Thyroid gland (tissue), 4 donors: ENCODE results near the gene ZSCAN23.
"Not testable (repeated sequence)": the region's sequence is repeated elsewhere in the genome, so short reads cannot be mapped to it uniquely, and the experiment has no call there.

Experiments used
- CTCF ChIP-seq, 6 experiments: fragments of 200-600 bp in 3 of 6; fragments of 450-650 bp in 3 of 6; sonication (generic) in 3 of 6; IDR thresholded peaks; one replicate each; pipeline ENCODE4 v1.5.1; 2016 to 2019; ENCODE audit warnings: antibody characterized with exemption in 6 of 6, mild to moderate bottlenecking in 2 of 6, inconsistent platforms in 1 of 6, moderate library complexity in 1 of 6
- POLR2A ChIP-seq, 2 donors: fragments of 450-650 bp; IDR thresholded peaks; one replicate each; pipeline ENCODE4 v1.6.1; 2017; ENCODE audit warnings: antibody characterized with exemption in 2 of 2, mild to moderate bottlenecking in 2 of 2, moderate library complexity in 1 of 2

DNA sequence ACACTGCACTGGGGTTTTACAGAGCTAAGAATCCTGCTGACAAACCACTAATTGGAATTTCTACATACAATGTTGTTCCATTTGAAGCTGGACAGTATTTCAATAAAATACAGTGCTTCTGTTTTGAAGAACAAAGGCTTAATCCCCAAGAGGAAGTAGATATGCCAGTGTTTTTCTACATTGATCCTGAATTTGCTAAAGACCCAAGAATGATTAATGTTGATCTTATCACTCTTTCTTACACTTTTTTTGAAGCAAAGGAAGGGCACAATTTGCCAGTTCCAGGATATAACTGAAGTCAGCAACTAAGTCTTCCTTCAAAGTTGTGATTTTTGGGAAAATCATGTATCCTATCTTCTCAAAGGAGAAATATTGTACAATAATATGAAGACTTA, 4.2 kb upstream of the ZSCAN23 start:
- TF ChIP-seq CTCF, POLR2A (IDR thresholded peaks at IDR 0.05): not testable (repeated sequence)
